GM12892 (cell line): ENCODE results near the gene DNAH10. TPM values are rescaled to one million over a fixed set of nuclear protein-coding genes. Genes with fewer than 3 reads are reported as not detected.
A peak's percentile ranks its signal among the peaks of the same experiment; 100 is the strongest.

Experiments used
- DNase-seq: peaks from one replicate; pipeline ENCODE4 v3.0.0; 2011; ENCODE audit not compliant: insufficient read length
- FAIRE-seq: peaks from 2 replicates; lab custom pipeline; 2011; peaks lifted over from hg19 to GRCh38; lab: Jason Lieb, UNC
- POLR2A ChIP-seq: IDR thresholded peaks from 2 replicates; pipeline ENCODE4 v1.6.1; 2011; ENCODE audit warnings: low read depth, low read length, control low read depth
- POLR2AphosphoS5 ChIP-seq: IDR thresholded peaks from 2 replicates; pipeline ENCODE4 v1.6.1; 2011; ENCODE audit warnings: low read depth, low read length, control low read depth
- TAF1 ChIP-seq: IDR thresholded peaks from 2 replicates; pipeline ENCODE4 v1.6.1; 2011; ENCODE audit warnings: low read depth, mild to moderate bottlenecking, control low read depth, low read length, borderline replicate concordance
- polyA plus RNA-seq: library from polyadenylated mRNA; unstranded; fragments of >200 nt; gene quantifications from one replicate; pipeline ENCODE4 v1.2.1, GENCODE V29; 2012; ENCODE audit warnings: missing spikeins, inconsistent platforms; ENCODE audit not compliant: missing spikeins

DNAH10 gene, protein sequence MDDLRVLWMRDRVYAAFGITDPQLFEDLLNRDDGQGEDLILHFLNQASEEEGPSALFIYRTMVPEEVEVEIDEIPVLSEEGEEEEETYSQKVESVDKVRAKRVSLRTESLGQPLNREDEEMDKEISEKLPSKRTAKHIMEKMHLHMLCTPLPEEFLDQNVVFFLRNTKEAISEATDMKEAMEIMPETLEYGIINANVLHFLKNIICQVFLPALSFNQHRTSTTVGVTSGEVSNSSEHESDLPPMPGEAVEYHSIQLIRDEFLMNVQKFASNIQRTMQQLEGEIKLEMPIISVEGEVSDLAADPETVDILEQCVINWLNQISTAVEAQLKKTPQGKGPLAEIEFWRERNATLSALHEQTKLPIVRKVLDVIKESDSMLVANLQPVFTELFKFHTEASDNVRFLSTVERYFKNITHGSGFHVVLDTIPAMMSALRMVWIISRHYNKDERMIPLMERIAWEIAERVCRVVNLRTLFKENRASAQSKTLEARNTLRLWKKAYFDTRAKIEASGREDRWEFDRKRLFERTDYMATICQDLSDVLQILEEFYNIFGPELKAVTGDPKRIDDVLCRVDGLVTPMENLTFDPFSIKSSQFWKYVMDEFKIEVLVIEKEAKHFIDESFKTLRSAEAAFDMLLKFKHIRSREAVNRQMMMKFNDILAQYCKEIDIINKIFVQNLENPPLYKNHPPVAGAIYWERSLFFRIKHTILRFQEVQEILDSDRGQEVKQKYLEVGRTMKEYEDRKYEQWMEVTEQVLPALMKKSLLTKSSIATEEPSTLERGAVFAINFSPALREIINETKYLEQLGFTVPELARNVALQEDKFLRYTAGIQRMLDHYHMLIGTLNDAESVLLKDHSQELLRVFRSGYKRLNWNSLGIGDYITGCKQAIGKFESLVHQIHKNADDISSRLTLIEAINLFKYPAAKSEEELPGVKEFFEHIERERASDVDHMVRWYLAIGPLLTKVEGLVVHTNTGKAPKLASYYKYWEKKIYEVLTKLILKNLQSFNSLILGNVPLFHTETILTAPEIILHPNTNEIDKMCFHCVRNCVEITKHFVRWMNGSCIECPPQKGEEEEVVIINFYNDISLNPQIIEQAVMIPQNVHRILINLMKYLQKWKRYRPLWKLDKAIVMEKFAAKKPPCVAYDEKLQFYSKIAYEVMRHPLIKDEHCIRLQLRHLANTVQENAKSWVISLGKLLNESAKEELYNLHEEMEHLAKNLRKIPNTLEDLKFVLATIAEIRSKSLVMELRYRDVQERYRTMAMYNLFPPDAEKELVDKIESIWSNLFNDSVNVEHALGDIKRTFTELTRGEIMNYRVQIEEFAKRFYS (N-terminal part only)
- polyA plus RNA-seq, result 0.08 TPM

DNA sequence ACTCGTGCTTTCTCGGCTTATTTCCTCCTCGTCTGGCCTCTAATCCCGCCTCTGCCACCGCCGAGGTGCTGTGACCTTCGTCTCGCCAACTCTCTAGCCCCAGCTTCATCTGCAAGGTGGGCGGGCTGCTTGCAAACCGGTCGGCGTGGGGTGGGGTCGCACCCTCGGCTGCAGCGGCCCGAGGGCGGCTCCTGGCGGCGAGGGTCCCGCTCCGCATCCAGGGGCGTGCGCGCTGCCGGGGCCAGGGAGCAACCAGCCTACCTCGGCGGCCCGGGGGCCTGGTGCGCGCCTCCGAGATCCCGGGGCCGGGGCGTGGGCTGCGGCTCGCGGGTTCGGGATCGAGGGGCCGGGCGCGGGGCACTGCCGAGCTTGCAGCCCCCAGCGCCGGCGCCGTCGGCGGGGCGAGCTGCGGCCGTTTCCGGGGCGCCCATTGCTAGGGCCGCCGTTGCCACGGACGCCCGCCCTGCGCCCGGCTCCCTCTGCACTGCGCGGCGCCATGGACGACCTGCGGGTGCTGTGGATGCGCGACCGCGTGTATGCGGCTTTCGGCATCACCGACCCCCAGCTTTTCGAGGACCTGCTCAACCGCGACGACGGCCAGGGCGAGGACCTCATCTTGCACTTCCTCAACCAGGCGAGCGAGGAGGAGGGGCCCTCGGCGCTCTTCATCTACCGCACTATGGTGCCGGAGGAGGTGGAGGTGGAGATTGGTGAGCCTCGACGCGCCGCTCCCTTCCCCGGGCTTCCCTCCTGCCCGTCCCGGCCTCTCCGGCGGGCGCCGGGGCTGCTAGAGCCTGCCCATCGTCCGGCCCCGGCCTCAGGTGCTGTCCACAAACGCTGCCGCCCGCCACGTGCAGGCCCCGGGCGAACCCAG lies at the start of gene DNAH10:
Gene DNAH10, plus strand, starts transcription at position 461 of the 874 bp plus-strand sequence. Its CDS starts 36 bp downstream, at position 497.
- TF ChIP-seq POLR2AphosphoS5 (no peak), TAF1 (no peak), POLR2A (no peak)
- DNase-seq, result peak; percentile 67
- FAIRE-seq, result peak; percentile 84

DNA sequence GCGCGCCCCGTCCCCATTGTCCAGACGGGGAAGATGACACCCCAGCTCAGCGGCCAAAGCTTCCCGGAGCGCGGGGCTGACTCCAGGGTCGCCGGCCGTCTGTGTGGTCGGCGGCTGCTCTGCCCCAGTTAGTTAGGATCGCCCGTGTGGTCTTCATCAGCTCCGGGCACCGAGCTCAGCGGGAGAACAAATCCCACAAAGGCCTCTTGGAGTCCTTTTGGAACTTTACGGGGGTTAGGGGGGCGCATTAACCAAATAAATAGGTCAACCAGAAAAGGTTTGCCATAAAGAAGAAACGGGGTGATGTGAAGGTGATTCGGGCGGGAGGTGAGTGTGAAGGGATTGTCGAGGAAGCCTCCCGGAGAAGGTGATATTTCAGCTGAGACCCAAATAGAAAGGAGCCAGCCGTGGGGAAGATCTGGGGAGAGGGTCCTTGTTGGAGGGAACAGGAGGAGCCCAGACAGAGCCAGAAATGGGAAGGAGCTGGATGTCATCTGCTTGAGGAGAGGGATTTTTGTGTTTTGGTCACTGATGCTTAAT lies 49.3 kb upstream of the DNAH10 start:
- TF ChIP-seq POLR2AphosphoS5, result no peak
- no peak for TF ChIP-seq POLR2A
- TF ChIP-seq TAF1, result no peak
- no peak for FAIRE-seq
- DNase-seq, result no peak

DNA sequence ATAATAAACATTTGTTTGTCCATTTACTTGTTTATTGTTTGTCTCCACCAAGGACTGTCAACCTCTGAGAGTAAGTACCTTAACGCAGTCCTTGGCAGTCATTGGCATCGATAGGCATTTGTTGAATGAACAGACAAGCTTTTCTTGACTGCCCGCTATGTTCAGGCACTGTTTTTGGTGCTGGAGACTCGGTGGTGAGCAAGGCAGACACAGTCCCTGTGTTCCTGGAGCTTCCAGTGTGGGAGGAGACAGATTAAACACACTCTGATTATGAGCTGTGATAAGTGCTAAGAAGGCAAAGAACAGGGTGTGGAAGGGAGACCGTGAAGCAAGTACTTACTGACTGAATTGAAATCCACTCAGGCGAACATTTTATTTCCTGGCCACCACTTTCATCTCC lies 48.7 kb upstream of the DNAH10 start:
- FAIRE-seq, result no peak
- TF ChIP-seq TAF1 (no peak), POLR2A (no peak), POLR2AphosphoS5 (no peak)
- DNase-seq, result no peak

DNA sequence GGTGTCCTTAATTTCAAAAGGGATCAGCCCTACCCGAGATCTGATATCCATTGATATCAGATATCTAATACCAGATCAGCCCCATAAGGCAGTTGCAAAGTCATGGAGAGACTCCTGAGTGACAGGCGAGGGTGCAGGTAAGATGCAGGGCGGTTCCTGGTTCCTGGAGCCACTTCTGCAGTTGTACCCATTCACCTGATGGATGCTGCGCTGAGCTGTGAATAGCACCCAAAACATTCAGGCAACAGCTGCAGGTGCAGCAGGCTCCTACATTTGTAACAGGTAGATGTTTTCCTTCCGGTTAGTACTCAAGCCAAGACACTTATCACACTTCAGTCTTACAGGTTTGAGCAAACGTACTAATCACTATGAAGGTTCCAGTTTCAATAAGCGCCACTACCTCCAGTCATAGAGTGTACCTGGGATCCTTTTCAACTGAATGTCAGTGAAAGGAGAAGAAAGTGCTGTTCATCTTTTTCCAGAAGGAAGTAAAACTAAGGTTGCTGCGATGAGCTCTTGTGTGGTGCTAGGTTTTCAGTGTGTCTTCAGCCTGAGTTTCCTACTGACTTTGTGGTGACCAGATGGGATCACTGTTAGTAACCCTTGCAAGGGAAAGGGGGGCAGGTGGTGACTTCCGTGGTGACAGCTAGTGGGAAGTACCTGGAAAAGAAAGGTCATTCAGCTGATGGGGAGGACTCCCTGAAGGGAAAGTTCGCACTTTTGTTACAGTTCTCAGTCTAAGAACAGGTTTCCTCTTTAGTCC lies 48.1 kb upstream of the DNAH10 start:
- TF ChIP-seq TAF1, result no peak
- no peak for TF ChIP-seq POLR2AphosphoS5
- TF ChIP-seq POLR2A, result no peak

DNA sequence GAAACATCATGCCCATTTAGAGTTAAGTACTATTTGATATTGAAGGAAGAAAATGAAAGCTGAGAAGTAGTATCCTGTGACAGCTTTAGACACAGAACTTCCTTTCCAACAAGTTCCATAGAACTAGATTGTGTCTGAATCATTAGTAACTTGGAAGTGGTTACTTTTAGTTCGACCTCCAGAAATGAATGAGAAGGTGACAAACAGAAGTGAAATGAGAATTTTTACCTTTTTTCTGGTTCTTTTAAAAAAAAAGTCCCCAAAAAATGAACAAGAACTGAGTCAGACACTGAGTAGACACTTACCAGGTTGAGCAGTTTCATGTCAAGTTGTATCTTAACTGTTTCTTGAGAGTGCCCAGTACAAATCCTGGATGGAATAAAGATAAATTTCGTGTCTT lies 46.9 kb upstream of the DNAH10 start:
- no peak for TF ChIP-seq POLR2A
- no peak for TF ChIP-seq POLR2AphosphoS5
- no peak for TF ChIP-seq TAF1
- DNase-seq, result no peak
- FAIRE-seq, result no peak

More for the DNA sequence above, 48.1 kb upstream of the DNAH10 start:
- DNase-seq, result no peak
- peak; percentile 60 for FAIRE-seq

DNA sequence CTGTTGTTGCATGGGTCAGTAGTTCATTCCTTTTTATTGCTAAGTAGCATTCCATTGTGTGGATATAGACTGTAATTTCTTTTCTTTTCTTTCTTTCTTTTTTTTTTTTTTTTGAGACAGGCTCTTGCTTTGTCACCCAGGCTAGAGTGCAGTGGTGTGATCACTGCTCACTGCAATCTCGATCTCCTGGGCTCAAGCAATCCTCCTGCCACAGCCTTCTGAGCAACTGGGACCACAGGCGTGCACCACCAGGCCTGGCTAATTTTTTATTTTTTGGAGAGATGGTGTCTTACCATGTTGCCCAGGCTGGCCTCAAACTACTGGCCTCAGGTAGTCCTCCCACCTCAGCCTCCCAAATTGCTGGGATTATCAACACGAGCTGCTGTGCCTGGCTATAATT lies 44.8 kb upstream of the DNAH10 start:
- DNase-seq (no peak), FAIRE-seq (no peak)
- TF ChIP-seq POLR2A (no peak), POLR2AphosphoS5 (no peak), TAF1 (no peak)

DNA sequence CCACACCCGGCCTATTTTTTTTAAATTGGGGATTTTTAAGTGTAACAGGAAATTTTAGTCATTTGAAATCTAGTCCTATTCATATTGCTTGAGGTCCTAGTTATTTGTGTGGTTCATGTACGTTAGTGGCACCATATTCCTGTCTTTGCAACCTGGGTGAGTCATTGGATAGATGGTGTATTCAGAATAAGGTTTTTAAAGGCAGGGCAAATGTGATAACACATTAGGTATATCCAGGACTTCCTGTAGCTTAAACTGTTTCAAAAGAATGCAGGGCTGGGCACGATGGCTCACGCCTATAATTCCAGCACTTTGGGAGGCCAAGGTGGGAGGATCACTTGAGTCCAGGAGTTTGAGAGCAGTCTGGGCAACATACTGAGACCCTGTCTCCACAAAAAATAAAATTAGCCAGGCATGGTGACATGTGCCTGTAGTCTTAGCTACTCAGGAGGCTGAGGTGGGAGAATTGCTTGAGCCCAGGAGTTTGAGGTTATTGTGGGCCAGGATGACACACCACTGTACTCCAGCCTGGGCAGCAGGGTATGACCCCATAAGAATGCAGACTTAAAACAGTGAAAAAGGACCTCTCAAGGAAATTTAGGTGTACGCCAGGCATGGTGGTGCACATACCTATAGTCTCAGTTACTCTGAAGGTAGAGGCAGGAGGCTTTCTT lies 41.8 kb upstream of the DNAH10 start:
- TF ChIP-seq POLR2AphosphoS5, result no peak
- DNase-seq (no peak), FAIRE-seq (no peak)

DNA sequence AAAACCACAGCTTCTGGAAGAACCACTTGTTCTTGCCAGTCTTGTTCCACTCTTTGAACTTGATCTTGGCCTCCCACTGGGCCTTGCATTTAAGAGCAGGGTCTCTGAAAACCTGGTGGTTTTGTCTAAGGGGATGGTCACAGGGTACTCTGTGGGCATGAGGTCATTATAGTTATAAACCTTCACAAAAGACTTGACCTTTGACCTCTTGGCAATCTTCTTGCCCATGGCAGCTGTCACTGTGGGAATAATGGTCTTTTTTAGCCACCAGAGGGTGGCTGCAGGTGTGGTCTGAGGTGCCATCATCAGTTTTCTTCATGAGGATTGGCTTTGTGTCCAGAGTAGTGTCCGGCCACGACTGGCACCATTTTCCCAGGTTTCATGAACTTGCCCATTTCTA lies 40.9 kb upstream of the DNAH10 start:
- FAIRE-seq, result no peak
- DNase-seq, result no peak
- TF ChIP-seq POLR2A (no peak), POLR2AphosphoS5 (no peak), TAF1 (no peak)

DNA sequence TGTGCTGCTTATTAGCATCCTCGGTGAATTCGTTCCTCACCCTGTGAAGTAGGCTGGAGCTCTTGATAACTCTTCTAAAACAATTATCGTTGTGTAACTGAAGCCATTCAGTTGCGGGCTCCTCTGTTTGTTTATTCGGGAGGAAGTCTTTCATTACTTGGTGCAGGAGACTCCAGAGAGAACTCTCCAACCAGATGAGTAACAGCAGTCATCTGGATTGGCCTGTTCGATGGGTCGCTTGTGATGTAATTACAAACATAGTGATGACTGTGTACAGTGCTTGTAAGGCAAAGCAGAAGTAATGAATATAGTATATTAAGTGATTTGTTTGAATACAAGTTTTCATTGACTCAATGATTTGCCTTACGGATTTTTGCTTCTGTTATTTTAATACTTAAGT lies 39.1 kb upstream of the DNAH10 start:
- TF ChIP-seq POLR2A (no peak), POLR2AphosphoS5 (no peak), TAF1 (no peak)
- FAIRE-seq (no peak), DNase-seq (no peak)
